ENCODE data around the gene TMEM45A.
"Not testable (repeated sequence)": the region's sequence is repeated elsewhere in the genome, so short reads cannot be mapped to it uniquely, and the experiment has no call there.

The TMEM45A gene

GRCh38 chr3:100533176-100533575 lies 40.8 kb downstream of the TMEM45A start:
- DNase-seq (ENCODE audit: low spot score) = no peak

GRCh38 chr3:100535610-100535943 lies 43.2 kb downstream of the TMEM45A start:
- no peak for DNase-seq (ENCODE audit: low spot score)

- DNase-seq (ENCODE audit: low spot score) = no peak
Observed at GRCh38 chr3:100536093-100536492, 43.7 kb downstream of the TMEM45A start.

GRCh38 chr3:100537646-100538338 lies 45.4 kb downstream of the TMEM45A start:
- no peak for DNase-seq (ENCODE audit: low spot score)

GRCh38 chr3:100538339-100538706 lies 45.9 kb downstream of the TMEM45A start:
- DNase-seq (ENCODE audit: low spot score) = no peak

- DNase-seq (ENCODE audit: low spot score) = no peak
Observed at GRCh38 chr3:100540791-100541334, 48.4 kb downstream of the TMEM45A start.

GRCh38 chr3:100541428-100541827 lies 49.0 kb downstream of the TMEM45A start:
- not testable (repeated sequence) for DNase-seq (ENCODE audit: low spot score)

- no peak for DNase-seq (ENCODE audit: low spot score)
Observed at GRCh38 chr3:100545371-100545770, 53.0 kb downstream of the TMEM45A start.

- no peak for DNase-seq (ENCODE audit: low spot score)
Observed at GRCh38 chr3:100546020-100546744, 53.8 kb downstream of the TMEM45A start.

GRCh38 chr3:100548053-100548452 lies 55.6 kb downstream of the TMEM45A start:
- no peak for DNase-seq (ENCODE audit: low spot score)

- no peak for DNase-seq (ENCODE audit: low spot score)
Observed at GRCh38 chr3:100553618-100554372, 61.4 kb downstream of the TMEM45A start.

- DNase-seq (ENCODE audit: low spot score) = no peak
Observed at GRCh38 chr3:100554373-100554676, 61.9 kb downstream of the TMEM45A start.

GRCh38 chr3:100556673-100557310 lies 64.4 kb downstream of the TMEM45A start:
- no peak for DNase-seq (ENCODE audit: low spot score)

- no peak for DNase-seq (ENCODE audit: low spot score)
Observed at GRCh38 chr3:100558233-100558632, 65.8 kb downstream of the TMEM45A start.

GRCh38 chr3:100560426-100560825 lies 68.0 kb downstream of the TMEM45A start:
- DNase-seq (ENCODE audit: low spot score) = no peak

GRCh38 chr3:100561459-100562158 lies 69.2 kb downstream of the TMEM45A start:
- DNase-seq (ENCODE audit: low spot score) = no peak

- DNase-seq (ENCODE audit: low spot score) = no peak
Observed at GRCh38 chr3:100562224-100562857, 69.9 kb downstream of the TMEM45A start.

GRCh38 chr3:100563228-100563627 lies 70.8 kb downstream of the TMEM45A start:
- no peak for DNase-seq (ENCODE audit: low spot score)

GRCh38 chr3:100563652-100564211 lies 71.3 kb downstream of the TMEM45A start:
- DNase-seq (ENCODE audit: low spot score) = no peak

- DNase-seq (ENCODE audit: low spot score) = no peak
Observed at GRCh38 chr3:100570811-100571210, 78.4 kb downstream of the TMEM45A start.

GRCh38 chr3:100574536-100574935 lies 82.1 kb downstream of the TMEM45A start:
- no peak for DNase-seq (ENCODE audit: low spot score)
